ENCODE results near the gene TGFB3. TPM values are rescaled to one million over a fixed set of nuclear protein-coding genes. Genes with fewer than 3 reads are reported as not detected.

The TGFB3 gene
- total RNA-seq, 1 experiment from 2014 or later = 12.8 TPM

GRCh38 chr14:75969126-75969525 is 12.7 kb downstream of the TGFB3 start:
- DNase-seq (ENCODE audit: low spot score) = no peak
- H3K27me3 ChIP-seq (replicated peaks; ENCODE audit: insufficient read depth, low read depth, low read length, poor library complexity) = no peaks in the 10 kb centered on the region
- intact Hi-C loops (cut with micrococcal nuclease; ENCODE audit: unreplicated experiment) = no loop called here
- H3K9me3 ChIP-seq (ENCODE audit: low read depth, low read length, poor library complexity, severe bottlenecking) = no peaks in the 10 kb centered on the region
- no peak overlapping the region for H3K27ac ChIP-seq (ENCODE audit: low read depth, low read length, poor library complexity, severe bottlenecking)
- no peak overlapping the region for H3K4me3 ChIP-seq (ENCODE audit: low read depth, low read length, poor library complexity, severe bottlenecking)
- ChIA-PET POLR2A (ENCODE audit: low non-redundant PET) (interaction anchor here (0.6 kb wide), 1 partner anchor 865 kb away, joined by 3 read pairs; no protein-coding TSS in a partner anchor), CTCF (no interaction called here)
- TF ChIP-seq CTCF (conservative IDR thresholded peaks at IDR 0.05; ENCODE audit: low read depth, low read length) (no peak), EZH2 (IDR thresholded peaks at IDR 0.05; ENCODE audit: borderline replicate concordance, low read depth, low read length, poor library complexity, severe bottlenecking) (no peak)
- no TSS peak for BruUV-seq (replicated peaks)
- no peaks in the 10 kb centered on the region for H3K36me3 ChIP-seq (ENCODE audit: insufficient read depth, low read length, poor library complexity, severe bottlenecking)
- peaks cover 4% of the 10 kb centered on the region for H3K4me1 ChIP-seq (ENCODE audit: insufficient read depth, low read length, poor library complexity, severe bottlenecking)

GRCh38 chr14:75968456-75968855 is 13.3 kb downstream of the TGFB3 start:
- no TSS peak for BruUV-seq (replicated peaks)
- H3K36me3 ChIP-seq (ENCODE audit: insufficient read depth, low read length, poor library complexity, severe bottlenecking) = no peaks in the 10 kb centered on the region
- H3K4me3 ChIP-seq (ENCODE audit: low read depth, low read length, poor library complexity, severe bottlenecking) = no peak overlapping the region
- peak; percentile 45 for DNase-seq (ENCODE audit: low spot score)
- no peaks in the 10 kb centered on the region for H3K9me3 ChIP-seq (ENCODE audit: low read depth, low read length, poor library complexity, severe bottlenecking)
- no peaks in the 10 kb centered on the region for H3K27me3 ChIP-seq (replicated peaks; ENCODE audit: insufficient read depth, low read depth, low read length, poor library complexity)
- no peak overlapping the region for H3K27ac ChIP-seq (ENCODE audit: low read depth, low read length, poor library complexity, severe bottlenecking)
- ChIA-PET CTCF (no interaction called here), POLR2A (ENCODE audit: low non-redundant PET) (no interaction called here)
- no peak for TF ChIP-seq CTCF (conservative IDR thresholded peaks at IDR 0.05; ENCODE audit: low read depth, low read length)
- TF ChIP-seq EZH2 (IDR thresholded peaks at IDR 0.05; ENCODE audit: borderline replicate concordance, low read depth, low read length, poor library complexity, severe bottlenecking) = no peak
- intact Hi-C loops (cut with micrococcal nuclease; ENCODE audit: unreplicated experiment) = no loop called here
- peaks cover 4% of the 10 kb centered on the region for H3K4me1 ChIP-seq (ENCODE audit: insufficient read depth, low read length, poor library complexity, severe bottlenecking)

GRCh38 chr14:75967866-75968265 is 13.9 kb downstream of the TGFB3 start:
- no peak for TF ChIP-seq EZH2 (IDR thresholded peaks at IDR 0.05; ENCODE audit: borderline replicate concordance, low read depth, low read length, poor library complexity, severe bottlenecking)
- no peak for TF ChIP-seq CTCF (conservative IDR thresholded peaks at IDR 0.05; ENCODE audit: low read depth, low read length)

More at GRCh38 chr14:75967866-75968265, 13.9 kb downstream of the TGFB3 start:
- Histone ChIP-seq H3K4me1 (ENCODE audit: insufficient read depth, low read length, poor library complexity, severe bottlenecking) (peaks cover 4% of the 10 kb centered on the region), H3K27ac (ENCODE audit: low read depth, low read length, poor library complexity, severe bottlenecking) (no peak overlapping the region), H3K4me3 (ENCODE audit: low read depth, low read length, poor library complexity, severe bottlenecking) (no peak overlapping the region), H3K27me3 (replicated peaks; ENCODE audit: insufficient read depth, low read depth, low read length, poor library complexity) (no peaks in the 10 kb centered on the region), H3K36me3 (ENCODE audit: insufficient read depth, low read length, poor library complexity, severe bottlenecking) (no peaks in the 10 kb centered on the region), H3K9me3 (ENCODE audit: low read depth, low read length, poor library complexity, severe bottlenecking) (no peaks in the 10 kb centered on the region)
- BruUV-seq (replicated peaks) = no TSS peak
- no peak for DNase-seq (ENCODE audit: low spot score)
- intact Hi-C loops (cut with micrococcal nuclease; ENCODE audit: unreplicated experiment) = no loop called here
- CTCF ChIA-PET = no interaction called here
- POLR2A ChIA-PET (ENCODE audit: low non-redundant PET) = no interaction called here
